Adrenal gland (tissue), 12 donors: ENCODE results near the gene CHCHD4. TPM values are rescaled to one million over a fixed set of nuclear protein-coding genes. Genes with fewer than 3 reads are reported as not detected.

Source experiments
- DNase-seq, 7 donors: peaks; one replicate each; pipeline ENCODE4 v3.0.0-alpha.2; 2019 to 2020
- H3K27ac ChIP-seq, 5 donors: fragments of 200-600 bp; sonication (generic) in 4 of 5; 1 replicate in 3 of 5; 2 replicates in 2 of 5; pipeline versions ENCODE4 v1.5.1 to v1.8.0; 2016 to 2020; ENCODE audit warnings: mild to moderate bottlenecking in 1 of 5
- H3K27me3 ChIP-seq: fragments of 200-600 bp; 2 replicates; pipeline ENCODE4 v1.8.0; 2021
- H3K36me3 ChIP-seq, 2 donors: fragments of 200-600 bp; replicated peaks in 1 of 2; 1 replicate in 1 of 2; 2 replicates in 1 of 2; pipeline versions ENCODE4 v1.5.1 to v1.8.0; 2018 to 2022
- H3K4me1 ChIP-seq, 2 donors: fragments of 200-600 bp; replicated peaks in 1 of 2; 1 replicate in 1 of 2; 2 replicates in 1 of 2; pipeline versions ENCODE4 v1.5.1 to v1.8.0; 2018 to 2021
- H3K4me3 ChIP-seq, 4 donors: fragments of 200-600 bp; sonication (generic) in 3 of 4; one replicate each; pipeline ENCODE4 v1.5.1; 2016 to 2018
- H3K9me3 ChIP-seq, 3 donors: fragments of 200-600 bp; sonication (generic) in 1 of 3; replicated peaks in 1 of 3; 1 replicate in 2 of 3; 2 replicates in 1 of 3; pipeline versions ENCODE4 v1.5.1 to v1.8.0; 2016 to 2021
- POLR2A ChIP-seq, 2 donors: fragments of 450-650 bp; IDR thresholded peaks; one replicate each; pipeline ENCODE4 v1.6.1; 2017; ENCODE audit warnings: antibody characterized with exemption in 2 of 2, mild to moderate bottlenecking in 2 of 2, moderate library complexity in 1 of 2
- WGBS, 4 donors: extraction: QIAGEN DNeasy Blood & Tissue Kit in 2 of 4; methylation state at CpG; one replicate each; pipeline versions ENCODE4 v1.1.5 to v1.1.7; 2013 to 2017; 5-methylcytosine and 5-hydroxymethylcytosine counted together
- intact Hi-C, 2 donors: fragments of 100-400 bp; cut with DNase I; formaldehyde crosslinking; loops; one replicate each; pipeline versions ENCODE4 v1.14.1 to v1.15.0; 2022 to 2023
- polyA plus RNA-seq, 3 donors: library from polyadenylated mRNA; stranded (reverse); fragments of 200-250 nt in 2 of 3; fragments of 350-450 nt in 1 of 3; fragmentation: Illumina TruSeq in 1 of 3; extraction: RNeasy Lipid Tissue Mini Kit (QIAGEN cat#74804) in 1 of 3; gene quantifications; one replicate each; pipeline ENCODE4 v1.2.3, GENCODE V29; 2013 to 2014
- total RNA-seq, 9 donors: library from RNA; depleted of rRNA in 4 of 9; stranded (reverse); fragments of >200 nt in 4 of 9; fragments of 120-200 nt in 1 of 9; fragmentation: NEBNext Ultra II Directional in 1 of 9; extraction: Animal tissue kit (Norgen Biotek cat#: 25700) in 1 of 9; gene quantifications; one replicate each; pipeline versions ENCODE4 v1.1.0 to v1.2.4, GENCODE V29; 2013 to 2023
- TF ChIP-seq, protein P1 (sequence below), 6 experiments: fragments of 450-650 bp in 4 of 6; fragments of 200-600 bp in 2 of 6; sonication (generic) in 1 of 6; IDR thresholded peaks; 1 replicate in 5 of 6; 2 replicates in 1 of 6; pipeline versions ENCODE4 v1.5.1 to v1.8.0; 2016 to 2021; ENCODE audit warnings: antibody characterized with exemption in 6 of 6, mild to moderate bottlenecking in 2 of 6, moderate library complexity in 1 of 6
- donor health status: healthy with polysubstance abuse.
- donor health status: Bipolar disorder and iron deficiency.
- donor health status: DM: yes; HTN: yes; CAD: no.
- donor health status: DM: no; HTN: no; CAD: no.
- donor health status: DM: no; HTN: no; CAD: no.
- donor health status: DM: yes; HTN: yes; CAD: no.

CHCHD4 gene
- total and polyA plus RNA-seq, 12 donors, result 10.1 to 39.0 (median 17.6) TPM

DNA sequence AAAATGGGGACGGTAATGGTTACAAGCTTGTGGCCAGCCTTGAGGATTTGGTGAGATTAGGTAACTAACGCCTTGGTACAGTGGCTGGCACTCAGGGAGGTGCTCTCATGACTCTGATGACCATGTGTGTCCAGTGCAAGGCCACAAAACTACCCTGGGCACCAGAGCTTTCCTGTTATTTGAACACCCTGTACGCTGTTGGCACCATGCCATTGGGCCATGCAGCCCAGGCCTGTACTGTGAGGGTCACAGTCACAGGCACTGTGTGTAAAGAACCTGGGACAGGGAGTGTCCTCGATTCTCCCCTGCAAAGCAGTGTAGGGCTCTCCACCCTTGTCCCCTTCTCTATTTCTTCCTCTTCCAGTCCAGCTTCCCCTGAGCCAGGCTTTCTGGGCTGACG is 6.5 kb upstream of the CHCHD4 start:
- 66 to 87% (median 76%) methylated on average over 3 to 5 of the region's 5 CpGs for WGBS, 4 donors
- H3K9me3 ChIP-seq, result no peaks in the 10 kb centered on the region

DNA sequence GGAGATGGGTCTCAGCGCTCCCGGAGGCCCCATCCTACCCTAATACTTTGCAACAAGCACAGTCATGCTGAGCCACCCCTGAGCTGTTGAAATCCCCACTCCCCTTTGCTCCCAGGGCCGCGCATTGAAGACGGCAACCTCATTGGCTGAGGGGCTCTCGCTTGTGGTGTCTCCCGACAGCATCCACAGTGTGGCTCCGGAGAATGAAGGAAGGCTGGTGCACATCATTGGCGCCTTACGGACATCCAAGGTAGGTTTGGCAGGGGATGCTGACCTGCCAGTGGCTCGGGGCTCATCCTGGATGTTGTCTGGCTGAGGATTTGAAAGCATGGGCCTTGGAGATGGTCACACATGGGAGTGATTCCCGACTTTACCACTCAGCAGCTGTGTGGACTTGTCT is 6.0 kb upstream of the CHCHD4 start:
- 94 to 97% (median 96%) methylated on average over 6 to 12 of the region's 12 CpGs for WGBS, 4 donors
- Histone ChIP-seq H3K9me3 (no peaks in the 10 kb centered on the region), H3K4me3 (no peak overlapping the region), H3K4me1 (peaks cover 15 to 21% of the 10 kb centered on the region in 2 donors), H3K27me3 (no peaks in the 10 kb centered on the region), H3K36me3 (peaks cover 0 to 65% of the 10 kb centered on the region in 2 donors), H3K27ac (no peak overlapping the region)
- intact Hi-C loops, result no loop called here
- DNase-seq, result no peak
- no peak for TF ChIP-seq POLR2A (IDR thresholded peaks at IDR 0.05)
- TF ChIP-seq, protein P1, sequence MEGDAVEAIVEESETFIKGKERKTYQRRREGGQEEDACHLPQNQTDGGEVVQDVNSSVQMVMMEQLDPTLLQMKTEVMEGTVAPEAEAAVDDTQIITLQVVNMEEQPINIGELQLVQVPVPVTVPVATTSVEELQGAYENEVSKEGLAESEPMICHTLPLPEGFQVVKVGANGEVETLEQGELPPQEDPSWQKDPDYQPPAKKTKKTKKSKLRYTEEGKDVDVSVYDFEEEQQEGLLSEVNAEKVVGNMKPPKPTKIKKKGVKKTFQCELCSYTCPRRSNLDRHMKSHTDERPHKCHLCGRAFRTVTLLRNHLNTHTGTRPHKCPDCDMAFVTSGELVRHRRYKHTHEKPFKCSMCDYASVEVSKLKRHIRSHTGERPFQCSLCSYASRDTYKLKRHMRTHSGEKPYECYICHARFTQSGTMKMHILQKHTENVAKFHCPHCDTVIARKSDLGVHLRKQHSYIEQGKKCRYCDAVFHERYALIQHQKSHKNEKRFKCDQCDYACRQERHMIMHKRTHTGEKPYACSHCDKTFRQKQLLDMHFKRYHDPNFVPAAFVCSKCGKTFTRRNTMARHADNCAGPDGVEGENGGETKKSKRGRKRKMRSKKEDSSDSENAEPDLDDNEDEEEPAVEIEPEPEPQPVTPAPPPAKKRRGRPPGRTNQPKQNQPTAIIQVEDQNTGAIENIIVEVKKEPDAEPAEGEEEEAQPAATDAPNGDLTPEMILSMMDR (IDR thresholded peaks at IDR 0.05), result no peak

More for the DNA sequence above, 6.5 kb upstream of the CHCHD4 start:
- TF ChIP-seq, protein P1 (IDR thresholded peaks at IDR 0.05), result no peak
- no peak for TF ChIP-seq POLR2A (IDR thresholded peaks at IDR 0.05)
- Histone ChIP-seq H3K4me1 (peaks cover 10 to 16% of the 10 kb centered on the region in 2 donors), H3K36me3 (peaks cover 0 to 69% of the 10 kb centered on the region in 2 donors), H3K4me3 (no peak overlapping the region), H3K27ac (no peak overlapping the region), H3K27me3 (no peaks in the 10 kb centered on the region)
- DNase-seq, result peak in 2 of 7 donors; percentile 53 to 56
- intact Hi-C loops, result no loop called here

DNA sequence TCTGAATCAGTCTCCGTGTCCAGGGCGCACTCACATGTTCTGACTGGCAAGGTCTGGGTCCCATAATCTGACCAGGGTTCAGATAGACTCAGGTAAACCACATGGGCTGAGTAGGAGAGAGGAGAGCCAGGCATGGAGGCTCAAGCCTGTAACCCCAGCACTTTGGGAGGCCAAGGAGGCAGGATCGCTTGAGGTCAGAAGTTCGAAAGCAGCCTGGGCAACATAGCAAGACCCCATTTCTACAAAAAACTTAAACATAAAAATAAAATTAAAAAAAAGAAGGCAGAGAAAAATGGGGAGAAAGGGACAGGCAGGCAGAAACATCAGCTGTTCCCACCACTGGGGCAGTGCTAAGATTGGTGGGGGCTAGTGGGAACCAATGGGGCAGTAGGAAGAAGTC is 5.6 kb upstream of the CHCHD4 start:
- WGBS, 4 donors, result 89 to 93% (median 91%) methylated on average over 4 of the region's 4 CpGs
- Histone ChIP-seq H3K9me3 (no peaks in the 10 kb centered on the region), H3K27me3 (no peaks in the 10 kb centered on the region), H3K4me1 (peaks cover 15 to 21% of the 10 kb centered on the region in 2 donors), H3K4me3 (no peak overlapping the region), H3K27ac (no peak overlapping the region), H3K36me3 (peaks cover 0 to 60% of the 10 kb centered on the region in 2 donors)
- intact Hi-C loops, result no loop called here
- DNase-seq, result peak in 1 of 7 donors; percentile 47
- no peak for TF ChIP-seq POLR2A (IDR thresholded peaks at IDR 0.05)
- TF ChIP-seq, protein P1 (IDR thresholded peaks at IDR 0.05), result no peak

DNA sequence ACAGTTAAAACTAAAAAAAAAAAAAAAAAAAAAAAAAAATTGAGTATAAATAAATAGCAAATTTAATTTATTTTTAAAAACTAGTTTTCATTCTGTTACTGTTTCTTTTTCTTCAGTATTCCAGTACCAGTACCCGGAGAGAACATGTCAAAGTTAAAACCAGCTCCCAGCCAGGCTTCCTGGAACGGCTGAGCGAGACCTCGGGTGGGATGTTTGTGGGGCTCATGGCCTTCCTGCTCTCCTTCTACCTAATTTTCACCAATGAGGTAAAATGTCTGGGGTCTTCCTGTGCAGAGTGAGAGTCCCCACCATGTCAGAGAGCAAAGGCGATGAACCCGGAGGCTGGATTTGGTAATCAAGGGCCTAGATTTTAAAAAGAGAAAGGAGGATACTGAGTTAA is 4.6 kb upstream of the CHCHD4 start:
- 89 to 97% (median 96%) methylated on average over 6 of the region's 6 CpGs for WGBS, 4 donors
- TF ChIP-seq, protein P1 (IDR thresholded peaks at IDR 0.05), result no peak
- no peak for TF ChIP-seq POLR2A (IDR thresholded peaks at IDR 0.05)
- no peaks in the 10 kb centered on the region for H3K9me3 ChIP-seq
- DNase-seq, result no peak
- no peaks in the 10 kb centered on the region for H3K27me3 ChIP-seq
- intact Hi-C loops, result loop anchor here in 1 of 2 donors (10.0 kb wide), 1 partner anchor 46 kb away; the partner anchor contains the start of genes LSM3 and XPC
- H3K4me1 ChIP-seq, result peaks cover 15 to 21% of the 10 kb centered on the region in 2 donors
- peaks cover 0 to 50% of the 10 kb centered on the region in 2 donors for H3K36me3 ChIP-seq
- no peak overlapping the region for H3K4me3 ChIP-seq
- no peak overlapping the region for H3K27ac ChIP-seq
